OCI-LY1 (cell line): Measurements from ENCODE around the gene FBXO11.
A peak's percentile ranks its signal among the peaks of the same experiment; 100 is the strongest.

Experiments
- H2AFZ ChIP-seq: fragments of 200-600 bp; sonication (generic), shearing (Covaris generic); 2 replicates; pipeline ENCODE4 v1.6.0; 2014; ENCODE audit warnings: antibody characterized with exemption, mild to moderate bottlenecking, low read length
- H3F3A ChIP-seq: fragments of 200-600 bp; sonication (generic), shearing (Covaris generic); 2 replicates; pipeline ENCODE4 v1.6.0; 2014; ENCODE audit warnings: mild to moderate bottlenecking, antibody characterized with exemption, low read length, moderate library complexity; ENCODE audit not compliant: insufficient read depth
- H3K27ac ChIP-seq: fragments of 200-600 bp; sonication (generic); 2 replicates; pipeline ENCODE4 v1.5.1; 2014; ENCODE audit warnings: low read length, mixed run types, mild to moderate bottlenecking, low read depth; ENCODE audit not compliant: poor library complexity, severe bottlenecking
- H3K27me3 ChIP-seq: fragments of 200-600 bp; sonication (generic); 2 replicates; pipeline ENCODE4 v1.6.0; 2014; ENCODE audit warnings: antibody characterized with exemption, mild to moderate bottlenecking, low read length, moderate library complexity; ENCODE audit not compliant: insufficient read depth
- H3K36me3 ChIP-seq: fragments of 200-600 bp; sonication (generic); 2 replicates; pipeline ENCODE4 v1.6.1; 2014; ENCODE audit warnings: mild to moderate bottlenecking, antibody characterized with exemption, low read length, moderate library complexity, mixed read lengths; ENCODE audit not compliant: insufficient read depth
- H3K4me1 ChIP-seq: fragments of 200-600 bp; sonication (generic); 2 replicates; pipeline ENCODE4 v1.5.1; 2014; ENCODE audit warnings: mild to moderate bottlenecking, low read length, moderate library complexity; ENCODE audit not compliant: insufficient read depth, severe bottlenecking
- H3K4me2 ChIP-seq: fragments of 200-600 bp; sonication (generic), shearing (Covaris generic); 2 replicates; pipeline ENCODE4 v1.6.1; 2014; ENCODE audit warnings: low read length
- H3K4me3 ChIP-seq: fragments of 200-600 bp; sonication (generic); 2 replicates; pipeline ENCODE4 v1.5.1; 2014; ENCODE audit warnings: low read length, low read depth, mild to moderate bottlenecking, mixed read lengths; ENCODE audit not compliant: poor library complexity, severe bottlenecking
- H3K79me2 ChIP-seq: fragments of 200-600 bp; shearing (Covaris generic); 2 replicates; pipeline ENCODE4 v1.6.1; 2016; ENCODE audit warnings: mixed run types, low read length, mixed read lengths; ENCODE audit not compliant: insufficient read depth
- H3K9ac ChIP-seq: fragments of 200-600 bp; sonication (generic), shearing (Covaris generic); 2 replicates; pipeline ENCODE4 v1.6.1; 2014; ENCODE audit warnings: mild to moderate bottlenecking, low read length, mixed read lengths
- H3K9me2 ChIP-seq: fragments of 200-600 bp; sonication (generic), shearing (Covaris generic); 2 replicates; pipeline ENCODE4 v1.6.1; 2014; ENCODE audit warnings: low read depth, mild to moderate bottlenecking, low read length, mixed read lengths
- H3K9me3 ChIP-seq: fragments of 200-600 bp; shearing (Covaris generic); 2 replicates; pipeline ENCODE4 v1.6.1; 2014; ENCODE audit warnings: low read length, mixed read lengths
- H4K20me1 ChIP-seq: fragments of 200-600 bp; sonication (generic), shearing (Covaris generic); 2 replicates; pipeline ENCODE4 v1.6.0; 2016; ENCODE audit warnings: mild to moderate bottlenecking, low read length; ENCODE audit not compliant: insufficient read depth
- CTCF ChIP-seq: fragments of 200-600 bp; sonication (generic), shearing (Covaris generic); IDR thresholded peaks from 2 replicates; pipeline ENCODE4 v1.5.1; 2017; ENCODE audit warnings: mild to moderate bottlenecking, antibody characterized with exemption, low read length, moderate library complexity, mixed read lengths
- EZH2 ChIP-seq: fragments of 200-600 bp; sonication (generic), shearing (Covaris generic); IDR thresholded peaks from 2 replicates; pipeline ENCODE4 v1.8.0; 2017; ENCODE audit warnings: borderline replicate concordance, mixed run types, mild to moderate bottlenecking, antibody characterized with exemption, low read length, moderate library complexity, mixed read lengths

The FBXO11 gene

GRCh38 chr2:47896450-47896968 is 9.8 kb downstream of the FBXO11 start:
- H3K9ac ChIP-seq: no peak overlapping the region
- H2AFZ ChIP-seq: no peak overlapping the region
- H3F3A ChIP-seq: no peaks in the 10 kb centered on the region
- H3K36me3 ChIP-seq: peaks cover 22% of the 10 kb centered on the region
- H3K27ac ChIP-seq: peak overlapping the region; percentile 75
- H3K27me3 ChIP-seq: no peaks in the 10 kb centered on the region
- H4K20me1 ChIP-seq: no peaks in the 10 kb centered on the region
- peaks cover 99% of the 10 kb centered on the region for H3K79me2 ChIP-seq
- TF ChIP-seq EZH2: no peak
- TF ChIP-seq CTCF: no peak
- H3K4me1 ChIP-seq: peaks cover 78% of the 10 kb centered on the region
- H3K4me2 ChIP-seq: no peak overlapping the region; the same call in 1 of the 2 replicates
- no peak overlapping the region for H3K4me3 ChIP-seq
- H3K9me3 ChIP-seq: no peaks in the 10 kb centered on the region
- no peaks in the 10 kb centered on the region for H3K9me2 ChIP-seq

DNA sequence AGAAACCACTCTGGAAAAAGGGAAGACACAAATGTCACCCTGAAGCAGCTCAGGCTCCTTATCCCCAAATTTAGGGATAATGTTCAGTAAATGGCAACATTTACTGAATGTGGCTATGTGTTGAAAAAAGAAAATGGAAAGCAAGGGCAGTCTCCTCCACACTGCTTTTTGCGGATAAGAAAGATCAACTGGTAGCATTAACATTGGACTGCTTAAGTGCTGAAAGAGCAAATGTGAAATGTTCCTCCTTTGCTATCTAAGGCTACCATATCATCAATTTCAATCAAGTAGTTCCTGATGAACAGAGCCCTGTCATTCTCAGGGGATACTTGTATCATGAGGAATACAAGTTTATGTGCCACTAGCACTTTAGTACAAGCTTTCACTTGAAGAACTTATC is 12.5 kb downstream of the FBXO11 start:
- no peak for TF ChIP-seq CTCF
- TF ChIP-seq EZH2: no peak
- Histone ChIP-seq H3K9ac (no peak overlapping the region), H3K4me3 (no peak overlapping the region), H3K27me3 (no peaks in the 10 kb centered on the region), H4K20me1 (0 out of 2 replicates have a peak, but pooled peaks cover 8% of the 10 kb centered on the region), H3K9me2 (no peaks in the 10 kb centered on the region), H3K4me2 (no peak overlapping the region), H3K79me2 (peaks cover 100% of the 10 kb centered on the region), H2AFZ (no peak overlapping the region), H3K27ac (no peak overlapping the region), H3K4me1 (peaks cover 75% of the 10 kb centered on the region), H3F3A (no peaks in the 10 kb centered on the region), H3K9me3 (no peaks in the 10 kb centered on the region), H3K36me3 (peaks cover 39% of the 10 kb centered on the region)

- Histone ChIP-seq H4K20me1 (peaks cover 11% of the 10 kb centered on the region; the same call in 1 of the 2 replicates), H3F3A (no peaks in the 10 kb centered on the region), H3K9me2 (no peaks in the 10 kb centered on the region), H2AFZ (no peak overlapping the region), H3K27me3 (no peaks in the 10 kb centered on the region), H3K36me3 (peaks cover 47% of the 10 kb centered on the region), H3K27ac (no peak overlapping the region), H3K79me2 (peaks cover 100% of the 10 kb centered on the region), H3K4me2 (no peak overlapping the region), H3K9me3 (no peaks in the 10 kb centered on the region), H3K4me3 (no peak overlapping the region), H3K4me1 (peaks cover 69% of the 10 kb centered on the region), H3K9ac (no peak overlapping the region)
- TF ChIP-seq CTCF (no peak), EZH2 (no peak)
Measured at GRCh38 chr2:47892338-47892730, 14.0 kb downstream of the FBXO11 start.
